Effector memory CD4-positive, alpha-beta T cell (primary cell): Measurements from ENCODE around the gene IDI1.
"Not testable (repeated sequence)": the region's sequence is repeated elsewhere in the genome, so short reads cannot be mapped to it uniquely, and the experiment has no call there.

Experiments used
- DNase-seq, 3 donors: peaks; one replicate each; pipeline ENCODE4 v3.0.0-alpha.2; 2020
- H3K27ac ChIP-seq: 2 replicates; pipeline ENCODE4 v1.7.0; 2013; ENCODE audit warnings: mild to moderate bottlenecking, low read length, moderate library complexity; ENCODE audit not compliant: insufficient read depth, poor library complexity, severe bottlenecking
- H3K27me3 ChIP-seq: replicated peaks from 2 replicates; pipeline ENCODE4 v1.7.0; 2013; ENCODE audit warnings: mild to moderate bottlenecking, low read length; ENCODE audit not compliant: insufficient read depth, control insufficient read depth, poor library complexity, severe bottlenecking
- H3K36me3 ChIP-seq: 2 replicates; pipeline ENCODE4 v1.7.0; 2013; ENCODE audit warnings: mild to moderate bottlenecking, low read length, moderate library complexity; ENCODE audit not compliant: control insufficient read depth, insufficient read depth
- H3K4me1 ChIP-seq: 2 replicates; pipeline ENCODE4 v1.7.0; 2013; ENCODE audit warnings: low read length, mild to moderate bottlenecking; ENCODE audit not compliant: control insufficient read depth, insufficient read depth, poor library complexity, severe bottlenecking
- H3K4me3 ChIP-seq: 2 replicates; pipeline ENCODE4 v1.7.0; 2013; ENCODE audit warnings: low read length, low read depth, mild to moderate bottlenecking; ENCODE audit not compliant: insufficient read depth, poor library complexity, severe bottlenecking
- H3K9me3 ChIP-seq: 2 replicates; pipeline ENCODE4 v1.7.0; 2013; ENCODE audit warnings: mild to moderate bottlenecking, low read length, moderate library complexity; ENCODE audit not compliant: control insufficient read depth

IDI1 gene

DNA sequence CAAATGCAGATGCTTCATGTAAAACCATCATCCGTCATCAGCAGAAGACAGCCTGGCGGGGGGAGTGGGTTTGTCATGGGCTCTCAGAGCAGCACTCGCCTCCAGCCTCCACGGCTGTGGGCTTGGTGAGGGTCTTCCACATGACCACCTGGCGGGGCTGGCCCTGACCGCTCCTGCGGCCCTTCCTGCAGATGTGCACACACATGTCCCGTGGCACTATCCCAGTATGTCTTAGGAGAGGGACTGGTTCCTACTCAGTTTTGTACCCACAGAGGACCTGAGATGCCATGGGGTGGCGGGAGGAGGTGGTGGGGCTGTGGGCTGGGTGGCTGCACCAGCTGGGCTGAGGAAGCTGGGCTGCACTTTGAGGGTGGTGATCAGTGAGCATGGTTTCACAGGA lies 28.0 kb downstream of the IDI1 start:
- Histone ChIP-seq H3K27me3 (no peaks in the 10 kb centered on the region), H3K9me3 (no peaks in the 10 kb centered on the region), H3K4me1 (no peaks in the 10 kb centered on the region), H3K36me3 (peaks cover 28% of the 10 kb centered on the region), H3K4me3 (no peak overlapping the region), H3K27ac (no peak overlapping the region)
- no peak for DNase-seq

DNA sequence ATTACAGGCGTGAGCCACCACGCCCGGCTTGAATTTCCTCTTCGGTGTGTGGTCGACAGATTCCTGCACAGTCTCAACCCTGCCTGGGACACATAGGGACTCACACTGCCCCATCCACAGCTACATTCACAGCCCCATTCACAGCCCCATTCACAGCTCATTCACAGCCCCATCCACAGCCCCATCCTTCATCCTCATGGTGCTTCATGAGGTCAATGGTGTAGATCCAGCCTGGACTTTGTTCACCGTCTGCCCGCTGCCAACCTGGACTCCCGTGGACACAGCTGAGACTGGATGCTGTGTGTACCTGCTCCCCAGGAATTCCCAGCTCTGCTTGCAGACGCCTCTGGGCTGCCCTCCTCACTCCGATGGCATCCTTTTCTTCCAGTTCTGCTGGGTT lies 28.5 kb downstream of the IDI1 start:
- DNase-seq = no peak
- no peaks in the 10 kb centered on the region for H3K9me3 ChIP-seq
- H3K4me1 ChIP-seq = no peaks in the 10 kb centered on the region
- H3K36me3 ChIP-seq = peaks cover 33% of the 10 kb centered on the region
- H3K27ac ChIP-seq = no peak overlapping the region
- H3K27me3 ChIP-seq = no peaks in the 10 kb centered on the region
- no peak overlapping the region for H3K4me3 ChIP-seq

- H3K4me1 ChIP-seq = no peaks in the 10 kb centered on the region
- H3K9me3 ChIP-seq = no peaks in the 10 kb centered on the region
- no peaks in the 10 kb centered on the region for H3K27me3 ChIP-seq
- no peak overlapping the region for H3K27ac ChIP-seq
- no peak overlapping the region for H3K4me3 ChIP-seq
- no peak for DNase-seq
- peaks cover 39% of the 10 kb centered on the region for H3K36me3 ChIP-seq
These were observed 29.6 kb downstream of the IDI1 start for GRCh38 chr10:1019362-1019761.

DNA sequence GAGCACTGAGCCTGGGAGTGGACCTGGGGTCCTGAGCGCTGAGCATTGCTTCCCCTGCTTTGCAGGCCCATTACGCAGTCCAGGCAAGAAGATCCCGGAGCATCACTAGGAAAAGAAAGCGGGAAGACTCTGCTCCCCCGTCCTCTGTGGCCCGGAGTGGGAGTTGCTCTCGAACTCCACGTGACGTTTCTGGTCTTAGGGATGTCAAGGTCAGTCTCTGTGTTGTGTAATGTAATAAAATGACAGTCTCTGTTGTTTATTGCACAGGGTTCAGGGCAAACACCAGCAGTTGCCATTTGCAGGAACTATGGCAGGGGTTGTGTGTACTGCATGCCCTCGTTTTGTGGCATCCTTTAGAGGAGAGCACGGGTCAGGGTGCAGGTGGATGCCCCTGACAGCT lies 33.2 kb downstream of the IDI1 start:
- Histone ChIP-seq H3K27ac (no peak overlapping the region), H3K4me1 (no peaks in the 10 kb centered on the region), H3K4me3 (no peak overlapping the region), H3K36me3 (peaks cover 71% of the 10 kb centered on the region), H3K9me3 (no peaks in the 10 kb centered on the region), H3K27me3 (no peaks in the 10 kb centered on the region)
- DNase-seq = no peak

DNA sequence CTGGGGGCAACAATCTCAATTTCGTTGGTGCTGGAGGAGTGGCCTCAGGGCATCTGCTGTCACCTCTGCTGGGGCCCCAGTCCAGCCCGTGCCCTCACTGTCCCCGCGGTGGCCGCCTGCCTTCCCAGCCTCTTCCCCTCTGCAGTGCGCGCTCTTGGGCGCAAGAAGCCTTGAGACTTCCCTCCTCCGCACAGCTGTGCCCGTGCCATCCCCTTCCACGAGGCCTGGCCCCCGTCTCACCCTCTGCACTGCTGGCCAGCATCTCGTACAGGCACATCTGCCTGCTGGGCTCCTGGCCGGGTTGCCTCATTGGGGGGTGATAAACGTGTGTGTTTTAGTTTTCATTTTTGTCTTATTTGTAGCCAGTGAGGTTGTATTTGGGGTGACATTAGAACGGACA lies 37.2 kb downstream of the IDI1 start:
- DNase-seq = no peak
- Histone ChIP-seq H3K4me3 (no peak overlapping the region), H3K27ac (no peak overlapping the region), H3K27me3 (no peaks in the 10 kb centered on the region), H3K36me3 (peaks cover 87% of the 10 kb centered on the region), H3K9me3 (no peaks in the 10 kb centered on the region), H3K4me1 (no peaks in the 10 kb centered on the region)

DNA sequence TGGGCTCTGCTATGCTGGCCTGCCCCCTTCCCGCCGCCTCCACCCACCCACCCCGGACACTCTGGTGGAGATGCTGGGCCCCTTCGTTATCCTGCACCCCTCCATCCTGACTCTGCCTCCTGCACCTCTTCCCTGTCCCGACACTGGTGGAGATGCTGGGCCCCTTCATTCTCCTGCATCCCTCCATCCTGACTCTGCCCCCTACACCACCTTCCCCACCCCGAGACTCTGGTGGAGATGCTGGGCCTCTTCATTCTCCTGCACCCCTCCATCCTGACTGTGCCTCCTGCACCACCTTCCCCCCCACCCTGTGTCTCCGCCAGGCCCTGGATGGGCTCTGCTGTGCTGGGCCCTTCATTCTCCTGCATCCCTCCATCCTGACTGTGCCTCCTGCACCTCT lies 38.2 kb downstream of the IDI1 start:
- DNase-seq = no peak
- Histone ChIP-seq H3K9me3 (no peaks in the 10 kb centered on the region), H3K27ac (no peak overlapping the region), H3K4me1 (no peaks in the 10 kb centered on the region), H3K27me3 (no peaks in the 10 kb centered on the region), H3K36me3 (peaks cover 87% of the 10 kb centered on the region), H3K4me3 (no peak overlapping the region)

DNA sequence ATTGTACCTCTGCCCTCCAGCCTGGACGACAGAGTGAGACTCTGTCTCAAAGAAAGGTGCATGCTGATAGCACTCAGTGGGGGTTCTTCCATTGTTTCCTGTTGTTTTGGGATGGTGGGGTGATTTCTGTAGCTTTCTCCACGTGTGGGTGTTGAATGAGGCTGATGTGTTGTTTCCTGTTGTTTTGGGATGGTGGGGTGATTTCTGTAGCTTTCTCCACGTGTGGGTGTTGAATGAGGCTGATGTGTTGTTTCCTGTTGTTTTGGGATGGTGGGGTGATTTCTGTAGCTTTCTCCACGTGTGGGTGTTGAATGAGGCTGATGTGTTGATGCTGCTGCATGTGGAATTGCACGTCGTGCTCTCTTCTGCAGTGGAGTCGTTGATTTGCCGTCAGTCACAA lies 39.0 kb downstream of the IDI1 start:
- H3K36me3 ChIP-seq = peaks cover 92% of the 10 kb centered on the region
- DNase-seq, H3K4me1 ChIP-seq: not testable (repeated sequence)

GRCh38 chr10:1009071-1009494 lies 39.8 kb downstream of the IDI1 start:
- no peaks in the 10 kb centered on the region for H3K4me1 ChIP-seq
- H3K4me3 ChIP-seq = no peak overlapping the region
- no peak overlapping the region for H3K27ac ChIP-seq
- H3K9me3 ChIP-seq = no peaks in the 10 kb centered on the region
- DNase-seq = no peak
- no peaks in the 10 kb centered on the region for H3K27me3 ChIP-seq
- peaks cover 92% of the 10 kb centered on the region for H3K36me3 ChIP-seq

More for the DNA sequence above, 39.0 kb downstream of the IDI1 start:
- H3K27me3 ChIP-seq, H3K27ac ChIP-seq, H3K9me3 ChIP-seq, H3K4me3 ChIP-seq: not testable (repeated sequence)

DNA sequence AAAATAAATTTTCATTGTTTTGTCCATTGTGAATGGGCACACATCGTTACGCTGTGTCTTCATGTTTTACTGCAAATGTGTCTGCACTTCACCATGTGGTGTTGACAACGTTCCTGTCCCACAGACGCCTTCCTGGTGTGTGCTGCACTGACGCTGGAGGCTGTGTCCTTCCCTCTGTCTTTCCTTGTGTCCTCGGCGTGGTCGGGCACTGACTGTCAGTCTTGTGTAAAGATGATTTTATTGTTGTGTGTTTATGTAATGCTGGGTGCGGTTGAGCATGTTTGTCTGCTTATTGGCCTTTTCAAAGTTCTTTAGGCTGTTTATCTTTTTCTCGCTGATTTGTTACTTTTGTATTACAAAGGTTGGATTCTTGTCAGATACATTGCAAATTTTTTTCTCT lies 41.3 kb downstream of the IDI1 start:
- Histone ChIP-seq H3K36me3 (peaks cover 97% of the 10 kb centered on the region), H3K4me3 (no peak overlapping the region), H3K9me3 (no peaks in the 10 kb centered on the region), H3K27me3 (no peaks in the 10 kb centered on the region), H3K4me1 (no peaks in the 10 kb centered on the region), H3K27ac (no peak overlapping the region)
- DNase-seq = no peak

DNA sequence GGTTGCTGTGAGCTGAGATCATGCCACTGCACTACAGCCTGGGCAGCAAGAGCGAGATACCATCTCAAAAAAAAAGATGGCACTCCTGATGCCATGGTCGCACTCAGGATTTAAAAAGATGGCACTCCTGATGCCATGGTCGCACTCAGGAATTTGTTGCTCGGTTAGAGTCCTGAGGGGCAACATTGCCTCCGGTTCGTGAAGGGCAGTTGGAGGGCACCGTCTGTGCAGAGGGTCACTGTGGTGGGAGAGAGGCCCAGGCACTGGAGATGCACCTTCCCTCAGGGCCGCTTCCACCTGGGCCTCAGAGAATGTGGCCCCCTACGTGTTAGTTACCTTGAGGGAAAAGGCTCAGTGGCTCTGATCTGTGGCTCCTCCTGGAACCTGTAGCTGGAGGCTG lies 42.3 kb downstream of the IDI1 start:
- Histone ChIP-seq H3K36me3 (peaks cover 97% of the 10 kb centered on the region), H3K9me3 (no peaks in the 10 kb centered on the region), H3K27me3 (no peaks in the 10 kb centered on the region), H3K4me1 (no peaks in the 10 kb centered on the region), H3K27ac (no peak overlapping the region), H3K4me3 (no peak overlapping the region)
- no peak for DNase-seq
